ENCODE data around the gene ZNF212.
"Not testable (repeated sequence)": the region's sequence is repeated elsewhere in the genome, so short reads cannot be mapped to it uniquely, and the experiment has no call there.

GRCh38 chr7:149274424-149274823 lies 35.0 kb downstream of the ZNF212 start:
- not testable (repeated sequence) for TF ChIP-seq POLR2A (IDR thresholded peaks at IDR 0.05; ENCODE audit: low read length); GATA1 (IDR thresholded peaks at IDR 0.05; ENCODE audit: low read depth, low read length)
